Measurements from ENCODE around the gene SLC18B1. TPM values are rescaled to one million over a fixed set of nuclear protein-coding genes. Genes with fewer than 3 reads are reported as not detected.

SLC18B1 gene
- total RNA-seq, 1 donor from 2014 or later = 12.8 TPM

DNA sequence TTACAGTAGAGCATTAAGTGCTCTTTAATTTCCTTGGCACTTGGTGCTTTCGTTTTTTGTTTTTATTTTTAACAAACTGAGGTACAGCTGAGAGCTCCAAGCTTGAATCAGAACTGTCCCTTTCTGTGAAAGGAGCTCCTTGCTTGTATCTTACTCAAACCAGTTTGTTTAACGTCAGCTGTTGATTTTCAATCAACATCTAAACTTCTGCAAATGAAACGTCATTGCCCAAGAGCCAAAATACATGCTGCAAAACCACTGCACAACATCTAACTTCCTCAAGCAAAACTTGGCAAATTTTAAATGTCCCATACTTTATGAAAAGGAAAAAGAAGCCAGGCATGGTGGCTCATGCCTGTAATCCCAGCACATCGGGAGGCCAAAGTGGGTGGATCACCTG lies 55.9 kb downstream of the SLC18B1 start:
- DNase-seq (ENCODE audit: low spot score) = no peak

GRCh38 chr6:132741281-132741680 lies 57.2 kb downstream of the SLC18B1 start:
- DNase-seq (ENCODE audit: low spot score) = no peak

DNA sequence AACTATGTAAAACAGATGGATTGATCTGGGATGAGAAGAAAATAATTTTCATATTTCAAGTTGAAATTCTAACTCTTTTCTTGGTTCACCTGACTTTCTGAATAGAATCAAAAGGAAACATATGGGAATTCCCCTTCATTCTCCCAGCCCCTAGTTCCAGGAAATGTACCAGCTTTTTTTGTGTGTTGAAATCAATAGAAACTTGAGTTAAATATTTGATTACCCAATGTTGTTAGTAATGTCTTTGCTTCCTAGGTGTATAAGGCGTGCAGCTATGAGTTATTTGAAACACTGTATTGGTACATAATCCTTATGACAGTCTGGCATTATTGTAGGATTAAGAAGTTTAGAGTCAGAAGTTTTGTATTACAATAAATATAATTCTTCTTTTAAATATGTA lies 62.2 kb downstream of the SLC18B1 start:
- DNase-seq (ENCODE audit: low spot score) = no peak

GRCh38 chr6:132734694-132735236 lies 63.7 kb downstream of the SLC18B1 start:
- no peak for DNase-seq (ENCODE audit: low spot score)

GRCh38 chr6:132733814-132734213 lies 64.6 kb downstream of the SLC18B1 start:
- DNase-seq (ENCODE audit: low spot score) = no peak

- DNase-seq (ENCODE audit: low spot score) = no peak
Observed at GRCh38 chr6:132733283-132733682, 65.2 kb downstream of the SLC18B1 start.

DNA sequence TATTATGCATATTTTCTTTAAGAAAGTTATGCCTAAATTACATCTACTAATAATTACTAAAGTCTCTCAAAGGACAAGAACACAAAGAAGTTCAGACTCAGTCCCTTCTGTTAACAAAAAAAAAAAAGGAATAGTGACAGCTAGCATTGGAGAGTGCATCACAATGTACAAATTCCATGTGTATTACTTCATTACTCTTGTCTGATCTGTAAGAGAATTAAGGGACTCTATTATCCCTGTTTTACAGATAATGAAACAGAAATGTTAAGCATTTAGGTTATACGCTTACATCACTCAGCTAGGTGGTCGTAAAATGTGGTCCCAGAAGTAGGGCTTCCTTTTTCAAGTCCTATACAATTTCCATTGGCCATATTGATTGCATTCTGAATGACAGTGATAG lies 67.4 kb downstream of the SLC18B1 start:
- DNase-seq (ENCODE audit: low spot score) = no peak

GRCh38 chr6:132730560-132730959 lies 67.9 kb downstream of the SLC18B1 start:
- no peak for DNase-seq (ENCODE audit: low spot score)

DNA sequence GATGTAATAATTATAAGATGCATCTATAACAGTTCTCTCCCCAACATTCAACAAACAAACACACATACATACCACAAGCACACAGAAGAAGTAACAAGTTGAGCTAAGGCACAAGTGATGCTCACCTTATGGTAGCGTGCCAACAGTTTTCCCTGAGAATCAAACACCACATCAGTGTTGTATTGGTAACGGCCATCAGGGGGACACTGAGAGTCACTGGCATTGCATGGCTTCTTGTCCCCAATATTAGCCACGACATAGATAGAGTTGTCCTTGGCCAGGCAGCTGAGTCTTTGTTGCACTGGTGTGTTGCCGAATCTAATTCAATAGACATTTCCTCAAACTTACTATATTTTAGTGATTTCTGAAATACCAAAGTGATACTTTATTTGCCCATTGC lies 69.8 kb downstream of the SLC18B1 start:
- DNase-seq (ENCODE audit: low spot score) = no peak

DNA sequence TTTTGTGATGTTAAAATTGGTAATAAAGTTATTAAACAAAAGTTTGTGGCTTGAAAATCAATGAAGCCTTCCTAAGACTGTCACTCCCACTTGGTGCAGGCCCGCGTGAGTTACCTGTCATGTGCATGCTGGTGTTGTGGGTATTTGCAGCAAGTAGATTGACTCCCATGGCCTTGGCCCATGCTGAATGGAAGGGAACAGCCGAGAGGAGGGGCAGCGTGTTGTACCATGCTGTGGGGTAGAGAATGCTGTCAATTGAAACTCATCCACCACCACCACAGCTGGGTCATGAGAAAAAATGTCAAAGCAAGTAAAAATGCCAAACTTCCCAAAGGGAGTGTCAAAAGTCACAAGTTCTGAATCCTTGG lies 71.8 kb downstream of the SLC18B1 start:
- DNase-seq (ENCODE audit: low spot score) = no peak

DNA sequence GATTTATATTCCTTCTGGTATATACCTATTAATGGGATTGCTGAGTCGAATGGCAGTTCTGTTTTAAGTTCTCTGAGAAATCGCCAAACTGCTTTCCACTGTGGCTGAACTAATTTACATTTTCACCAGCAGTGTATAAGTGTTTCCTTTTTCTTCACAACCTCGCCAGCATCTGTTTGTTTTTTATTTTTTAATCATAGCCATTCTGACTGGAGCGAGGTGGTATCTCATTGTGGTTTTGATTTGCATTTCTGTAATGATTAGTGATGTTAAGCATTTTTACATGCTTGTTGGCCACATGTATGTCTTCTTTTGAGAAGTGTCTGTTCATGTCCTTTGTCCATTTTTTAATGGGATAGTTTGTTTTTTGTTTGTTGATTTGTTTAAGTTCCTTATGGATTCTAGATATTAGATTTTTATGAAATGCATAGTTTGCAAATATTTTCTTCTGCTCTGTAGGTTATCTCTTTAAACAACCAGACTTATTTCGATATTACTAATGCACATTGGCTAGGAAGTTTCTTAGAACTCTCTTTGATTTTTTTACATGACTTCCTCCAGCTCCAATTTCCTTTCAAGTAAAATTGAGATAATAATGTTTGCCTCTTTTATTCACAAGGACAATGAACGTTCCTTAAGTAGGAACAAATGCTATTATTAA lies 72.4 kb downstream of the SLC18B1 start:
- no peak for DNase-seq (ENCODE audit: low spot score)

DNA sequence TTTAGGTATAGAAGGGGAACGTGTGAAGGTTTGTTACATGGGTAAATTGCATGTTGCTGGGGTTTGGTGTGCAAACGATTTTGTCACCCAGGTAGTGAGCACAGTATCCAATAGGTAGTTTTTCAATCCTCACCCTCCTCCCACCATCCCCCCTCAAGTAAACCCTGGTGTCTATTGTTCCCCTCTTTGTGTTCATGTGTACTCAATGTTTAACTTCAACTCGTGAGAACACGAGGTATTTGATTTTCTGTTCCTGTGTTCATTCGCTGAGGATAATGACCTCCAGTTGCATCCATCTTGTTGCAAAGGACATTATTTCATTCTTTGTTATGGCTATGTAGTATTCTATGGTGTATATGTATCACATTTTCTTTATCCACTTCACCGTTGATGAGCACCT lies 73.0 kb downstream of the SLC18B1 start:
- no peak for DNase-seq (ENCODE audit: low spot score)

- no peak for DNase-seq (ENCODE audit: low spot score)
Observed at GRCh38 chr6:132719736-132720448, 78.5 kb downstream of the SLC18B1 start.

Other genes starting within 250 kb of the SLC18B1 start
- gene TAAR8, start 246.0 kb downstream of the SLC18B1 start, total RNA-seq = not detected
- not detected for gene TAAR6, start 228.3 kb downstream of the SLC18B1 start, total RNA-seq
- not detected for gene TAAR5, start 208.9 kb downstream of the SLC18B1 start, total RNA-seq
- gene TAAR2, start 174.4 kb downstream of the SLC18B1 start, total RNA-seq = not detected
- not detected for gene TAAR1, start 139.5 kb downstream of the SLC18B1 start, total RNA-seq
- 0.23 TPM for gene VNN1, start 84.6 kb downstream of the SLC18B1 start, total RNA-seq
- gene VNN2, start 40.7 kb downstream of the SLC18B1 start, total RNA-seq = 2.2 TPM
- 1,065 TPM for gene RPS12, start 15.9 kb upstream of the SLC18B1 start, total RNA-seq

Data from ureter (tissue), 1 donor.